GM19395 (cell line): Measurements from ENCODE around the gene SPOUT1.
A peak's percentile ranks its signal among the peaks of the same experiment; 100 is the strongest.
"Not testable (repeated sequence)": the region's sequence is repeated elsewhere in the genome, so short reads cannot be mapped to it uniquely, and the experiment has no call there.

Experiments
- ATAC-seq: cut with Tn5 transposase; IDR thresholded peaks from one replicate; pipeline ENCODE4 v1.9.1; 2021; ENCODE audit warnings: mild to moderate bottlenecking, moderate library complexity; ENCODE audit not compliant: unreplicated experiment

Gene SPOUT1, protein sequence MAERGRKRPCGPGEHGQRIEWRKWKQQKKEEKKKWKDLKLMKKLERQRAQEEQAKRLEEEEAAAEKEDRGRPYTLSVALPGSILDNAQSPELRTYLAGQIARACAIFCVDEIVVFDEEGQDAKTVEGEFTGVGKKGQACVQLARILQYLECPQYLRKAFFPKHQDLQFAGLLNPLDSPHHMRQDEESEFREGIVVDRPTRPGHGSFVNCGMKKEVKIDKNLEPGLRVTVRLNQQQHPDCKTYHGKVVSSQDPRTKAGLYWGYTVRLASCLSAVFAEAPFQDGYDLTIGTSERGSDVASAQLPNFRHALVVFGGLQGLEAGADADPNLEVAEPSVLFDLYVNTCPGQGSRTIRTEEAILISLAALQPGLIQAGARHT

DNA sequence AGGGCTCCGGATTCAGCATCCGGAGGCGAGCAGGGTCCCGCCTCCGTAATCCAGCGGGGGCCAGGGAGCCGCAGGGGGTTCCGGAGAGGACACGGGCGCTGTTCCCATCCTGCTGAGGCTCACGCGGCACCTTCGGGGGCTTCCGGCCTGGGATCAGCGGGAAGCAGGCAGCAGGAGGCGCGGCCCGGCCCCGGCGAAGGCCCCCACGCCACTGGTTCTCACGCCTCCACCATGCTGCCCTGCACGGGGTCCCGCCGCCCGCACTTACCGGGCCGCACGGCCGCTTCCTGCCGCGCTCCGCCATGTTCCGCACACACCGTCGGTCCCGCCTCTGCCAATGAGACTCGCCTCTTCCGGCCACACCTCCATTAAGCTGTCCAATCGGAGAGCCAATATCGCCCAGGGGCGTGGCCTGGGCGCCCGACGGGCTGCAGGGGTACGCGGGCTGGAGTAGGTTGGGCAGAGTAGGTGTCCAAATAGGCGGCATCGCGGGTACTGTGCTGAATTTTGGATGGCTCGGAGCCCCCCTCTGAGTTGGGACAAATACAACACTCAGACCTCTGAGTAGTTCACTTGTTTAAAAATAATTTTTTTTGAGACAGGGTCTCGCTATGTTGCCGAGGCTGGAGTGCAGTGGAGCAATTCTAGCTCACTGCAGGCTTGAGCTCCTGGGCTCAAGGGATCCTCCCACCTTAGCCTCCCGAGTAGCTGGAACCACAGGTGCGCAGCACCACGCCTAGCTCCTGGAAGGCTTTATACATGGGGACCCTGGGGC is at the start of gene SPOUT1:
TSS of gene SPOUT1 (minus strand) at position 318 of the 775 bp plus-strand sequence. CDS start at position 304, 14 bp downstream.
- ATAC-seq = peak; percentile 98

DNA sequence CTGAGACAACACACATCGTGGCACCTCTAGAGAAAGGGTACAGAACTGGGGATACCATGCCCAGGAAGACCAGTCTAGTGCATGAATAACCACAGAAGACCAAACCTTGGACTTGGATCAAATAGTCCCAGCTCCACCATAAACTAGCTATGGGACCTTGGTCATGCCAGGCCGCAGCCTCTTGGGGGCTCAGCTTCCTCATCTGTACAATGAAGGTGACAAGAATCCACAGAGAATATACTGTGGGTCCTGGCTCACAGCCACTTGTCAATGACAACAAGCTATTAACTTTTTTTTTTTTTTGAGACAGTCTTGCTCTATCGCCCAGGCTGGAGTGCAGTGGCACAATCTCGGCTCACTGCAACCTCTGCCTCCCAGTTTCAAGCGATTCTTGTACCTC is 48.3 kb upstream of the SPOUT1 start:
- no peak for ATAC-seq

DNA sequence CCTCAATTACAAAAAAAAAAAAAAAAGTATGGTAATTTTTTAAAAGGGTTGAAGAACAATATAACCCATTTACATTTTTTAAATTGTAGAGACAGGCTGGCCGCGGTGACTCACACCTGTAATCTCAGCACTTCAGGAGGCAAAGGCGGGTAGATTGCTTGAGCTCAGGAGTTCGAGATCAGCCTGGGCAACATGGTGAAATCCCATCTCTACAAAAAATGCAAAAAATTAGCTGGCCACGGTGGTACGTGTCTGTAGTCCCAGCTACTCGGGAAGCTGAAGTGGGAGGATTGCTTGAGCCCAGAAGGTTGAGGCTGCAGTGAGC is 41.3 kb upstream of the SPOUT1 start:
- not testable (repeated sequence) for ATAC-seq

DNA sequence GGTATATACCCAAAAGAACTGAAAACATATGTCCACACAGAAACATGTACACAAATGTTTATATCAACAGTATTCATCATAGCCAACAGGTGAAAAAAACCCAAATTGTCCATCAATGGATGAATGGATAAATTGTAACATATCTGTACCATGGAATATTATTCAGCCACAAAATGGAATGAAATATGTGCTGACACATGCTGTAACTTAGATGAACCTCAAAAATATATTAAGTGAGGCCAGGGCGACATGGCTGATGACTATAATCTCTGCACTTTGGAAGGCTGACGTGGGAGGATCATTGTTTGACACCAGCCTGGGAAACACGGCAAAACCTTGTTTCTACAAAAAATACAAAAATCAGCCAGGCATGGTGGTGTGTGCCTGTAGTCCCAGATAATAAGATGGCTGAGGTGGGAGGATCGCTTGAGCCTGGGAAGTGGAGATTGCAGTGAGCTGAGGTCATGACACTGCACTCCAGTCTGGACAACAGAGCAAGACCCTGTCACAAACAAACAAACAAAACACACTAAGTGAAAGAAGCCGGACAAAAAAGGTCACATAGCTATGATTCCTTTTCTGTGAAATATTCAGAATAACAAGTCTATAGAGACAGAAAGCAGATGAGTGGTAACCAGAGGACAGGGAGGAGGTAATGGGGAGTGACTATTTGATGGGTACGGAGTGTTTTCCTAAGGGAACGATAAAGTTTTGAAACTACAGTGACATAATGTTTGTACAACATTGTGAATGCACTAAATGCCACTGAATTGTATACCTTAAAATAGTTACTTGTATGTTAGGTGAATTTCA is 40.7 kb upstream of the SPOUT1 start:
- ATAC-seq = no peak

DNA sequence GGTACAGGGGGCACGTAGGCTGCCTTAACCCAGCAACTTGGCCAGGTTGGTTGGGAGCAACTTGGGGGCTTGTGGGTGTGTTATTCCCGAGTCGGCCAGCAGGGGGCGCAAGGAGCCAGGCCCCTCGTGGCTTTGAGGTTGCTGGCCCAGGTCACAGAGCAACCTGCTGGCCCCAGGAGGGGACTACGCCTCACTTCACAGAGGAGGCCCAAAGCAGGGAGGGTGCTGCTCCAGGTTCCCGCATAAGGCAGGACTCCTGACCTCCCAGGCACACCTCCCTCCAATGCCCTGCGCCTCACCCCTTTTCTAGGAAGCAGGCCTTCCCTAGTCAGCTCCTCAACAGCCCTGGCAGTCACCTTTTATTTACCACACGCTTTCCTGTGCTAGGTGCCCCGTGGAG is 34.1 kb upstream of the SPOUT1 start:
- peak; percentile 70 for ATAC-seq

DNA sequence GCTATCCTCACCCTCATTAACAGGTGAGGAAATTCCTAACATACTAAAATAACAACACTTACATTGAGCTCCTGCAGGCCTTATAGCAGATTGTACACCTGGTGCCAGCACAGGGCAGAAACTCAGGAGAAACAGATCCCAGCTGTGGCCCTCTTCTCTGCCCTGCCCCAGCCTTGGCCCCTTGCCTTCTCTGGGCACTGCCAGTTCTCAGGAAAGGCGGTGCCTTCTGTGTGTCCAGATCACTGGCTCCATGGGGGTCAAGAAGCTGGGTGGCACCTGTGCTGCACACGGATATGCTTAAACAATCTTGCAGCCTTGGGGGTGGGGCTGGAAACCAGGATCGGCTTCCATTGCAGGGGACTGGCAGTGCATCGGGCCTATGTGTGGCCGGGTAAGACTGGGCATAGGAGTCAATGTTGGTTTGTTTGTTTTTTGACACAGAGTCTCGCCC is 32.8 kb upstream of the SPOUT1 start:
- ATAC-seq = no peak

DNA sequence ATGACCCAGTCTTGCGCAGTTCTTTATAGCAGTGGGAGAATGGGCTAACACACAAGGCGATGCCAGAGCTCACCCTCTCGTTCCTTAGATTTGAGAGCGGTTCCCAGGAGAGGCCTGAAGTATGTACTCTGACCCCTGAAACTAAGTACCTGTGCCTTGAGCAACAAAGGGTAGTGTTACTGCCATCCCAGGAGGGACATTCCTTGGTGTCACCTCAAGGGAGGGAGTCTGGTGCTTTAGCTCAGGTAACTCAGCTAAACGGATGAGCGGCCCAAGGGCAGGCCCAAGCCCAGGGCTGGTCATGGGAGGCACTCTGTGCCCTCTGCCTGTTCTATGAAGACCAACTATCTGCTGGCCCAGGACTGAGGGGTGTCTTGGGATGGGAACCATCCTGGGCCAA is 31.9 kb upstream of the SPOUT1 start:
- no peak for ATAC-seq

DNA sequence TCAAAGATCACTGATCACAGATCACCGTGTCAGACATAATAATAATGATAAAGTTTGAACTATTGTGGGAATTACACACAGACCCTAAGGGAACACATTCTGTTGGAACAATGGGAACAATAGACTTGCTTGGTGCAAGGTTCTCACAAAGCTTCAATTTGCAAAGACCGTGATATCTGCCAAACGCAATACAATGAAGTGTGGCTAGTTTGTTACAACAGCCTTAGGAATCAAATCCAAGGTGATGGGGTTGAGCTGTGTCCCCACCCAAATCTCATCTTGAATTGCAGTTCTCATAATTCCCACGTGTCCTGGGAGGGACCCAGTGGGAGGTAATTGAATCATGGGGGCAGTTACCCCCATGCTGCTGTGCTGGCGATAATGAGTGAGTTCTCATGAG is 31.3 kb upstream of the SPOUT1 start:
- ATAC-seq = no peak

DNA sequence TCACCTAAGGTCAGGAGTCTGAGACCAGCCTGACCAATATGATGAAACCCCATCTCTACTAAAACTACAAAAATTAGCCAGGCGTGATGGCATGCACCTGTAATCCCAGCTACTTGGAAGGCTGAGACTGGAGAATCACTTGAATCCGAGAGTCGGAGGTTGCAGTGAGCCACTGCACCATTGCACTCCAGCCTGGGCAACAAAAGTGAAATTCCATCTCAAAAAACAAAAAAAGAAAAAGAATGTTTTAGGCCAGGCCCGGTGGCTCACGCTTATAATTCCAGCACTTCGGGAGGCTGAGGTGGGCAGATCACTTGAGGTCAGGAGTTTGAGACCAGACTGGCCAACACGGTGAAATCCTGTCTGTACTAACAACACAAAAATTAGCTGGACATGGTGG is 28.9 kb upstream of the SPOUT1 start:
- not testable (repeated sequence) for ATAC-seq

DNA sequence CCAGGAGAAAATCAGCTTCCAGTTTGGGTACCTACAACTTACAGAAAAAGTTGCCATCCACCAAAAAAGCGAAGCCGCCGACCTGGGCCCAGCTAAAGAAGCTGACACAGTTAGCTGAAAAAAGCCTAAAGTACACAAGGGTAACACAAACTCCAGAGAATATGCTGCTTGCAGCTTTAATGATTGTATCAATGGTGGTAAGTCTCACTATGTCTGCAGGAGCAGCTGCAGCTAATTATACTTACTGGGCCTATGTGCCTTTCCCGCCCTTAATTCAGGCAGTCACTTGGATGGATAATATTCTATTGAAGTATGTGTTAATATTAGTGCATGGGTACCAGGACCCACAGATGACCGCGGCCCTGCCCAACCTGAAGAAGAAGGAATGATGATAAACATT is 24.9 kb upstream of the SPOUT1 start:
- not testable (repeated sequence) for ATAC-seq

DNA sequence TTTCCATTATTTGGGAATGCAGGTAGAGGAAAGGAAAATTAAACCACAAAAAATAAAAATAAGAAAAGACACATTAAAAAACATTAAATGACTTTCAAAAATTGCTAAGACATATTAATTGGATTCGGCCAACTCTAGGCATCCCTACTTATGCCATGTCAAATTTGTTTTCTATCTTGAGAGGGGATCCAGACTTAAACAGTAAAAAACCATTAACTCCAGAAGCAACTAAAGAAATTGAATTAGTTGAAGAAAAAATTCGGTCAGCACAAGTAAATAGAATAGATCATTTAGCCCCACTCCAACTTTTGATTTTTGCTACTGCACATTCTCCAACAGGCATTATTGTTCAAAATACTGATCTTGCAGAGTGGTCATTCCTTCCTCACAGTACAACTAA is 23.1 kb upstream of the SPOUT1 start:
- not testable (repeated sequence) for ATAC-seq

DNA sequence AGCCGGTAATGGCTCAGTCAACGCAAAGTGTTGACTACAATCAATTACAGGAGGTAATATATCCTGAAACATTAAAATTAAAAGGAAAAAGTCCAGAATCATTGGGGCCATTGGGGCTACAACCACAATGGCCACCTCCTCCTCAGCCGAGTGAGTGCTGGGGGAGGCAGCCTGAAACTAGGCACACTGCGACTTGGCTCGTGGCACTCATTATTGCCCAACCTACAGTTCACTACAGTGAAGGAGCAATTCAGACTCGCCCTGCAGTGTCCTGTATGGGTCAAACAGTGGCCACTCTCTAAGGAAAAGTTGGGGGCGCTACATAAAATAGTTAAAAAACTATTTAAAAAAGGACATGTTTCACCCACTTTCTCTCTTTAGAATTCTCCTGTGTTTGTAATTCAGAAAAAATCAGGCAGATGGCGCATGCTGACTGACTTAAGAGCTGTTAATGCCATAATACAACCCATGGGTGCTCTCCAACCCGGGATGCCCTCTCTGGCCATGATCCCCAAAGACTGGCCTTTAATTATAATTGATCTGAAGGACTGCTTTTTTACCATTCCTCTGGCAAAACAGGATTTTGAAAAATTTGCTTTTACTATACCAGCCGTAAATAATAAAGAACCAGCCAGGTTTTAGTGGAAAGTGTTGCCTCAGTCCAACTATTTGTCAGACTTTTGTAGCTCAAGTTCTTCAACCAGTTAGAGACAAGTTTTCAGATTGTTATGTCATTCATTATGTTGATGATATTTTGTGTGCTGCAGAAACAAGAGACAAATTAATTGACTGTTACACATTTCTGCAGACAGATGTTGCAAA is 22.4 kb upstream of the SPOUT1 start:
- not testable (repeated sequence) for ATAC-seq

DNA sequence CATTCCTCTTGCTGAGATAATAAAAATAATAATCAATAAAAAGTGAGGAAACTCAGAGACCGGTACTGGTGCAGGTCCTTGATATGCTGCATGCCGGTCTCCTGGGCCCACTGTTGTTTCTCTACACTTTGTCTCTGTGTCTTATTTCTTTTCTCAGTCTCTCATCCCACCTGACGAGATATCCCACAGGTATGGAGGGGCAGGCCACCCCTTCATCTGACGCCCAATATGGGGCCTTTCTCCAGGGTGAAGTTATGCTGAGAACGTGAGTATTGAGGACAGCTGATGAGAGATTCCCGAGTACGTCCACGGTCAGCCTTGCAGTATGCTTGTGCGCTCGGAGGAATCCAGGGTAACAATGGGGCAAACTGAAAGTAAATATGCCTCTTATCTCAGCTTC is 21.4 kb upstream of the SPOUT1 start:
- not testable (repeated sequence) for ATAC-seq

DNA sequence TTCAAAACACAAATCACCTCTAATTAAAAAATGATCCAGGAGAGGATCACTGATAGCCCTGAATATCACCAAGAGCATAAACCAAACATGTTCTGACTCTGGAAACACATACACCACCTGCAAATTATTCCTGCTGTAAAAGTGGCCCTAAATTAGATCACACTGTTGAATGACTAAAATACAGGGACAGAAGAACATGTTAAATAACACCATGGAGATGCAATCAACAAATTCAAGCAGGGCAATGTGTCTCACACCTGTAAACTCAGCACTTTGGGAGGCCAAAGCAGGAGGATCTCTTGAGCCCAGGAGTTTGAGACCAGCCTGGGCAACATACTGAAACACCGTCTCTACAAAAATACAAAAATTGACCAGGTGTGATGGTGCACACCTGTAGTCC is 18.2 kb upstream of the SPOUT1 start:
- no peak for ATAC-seq

DNA sequence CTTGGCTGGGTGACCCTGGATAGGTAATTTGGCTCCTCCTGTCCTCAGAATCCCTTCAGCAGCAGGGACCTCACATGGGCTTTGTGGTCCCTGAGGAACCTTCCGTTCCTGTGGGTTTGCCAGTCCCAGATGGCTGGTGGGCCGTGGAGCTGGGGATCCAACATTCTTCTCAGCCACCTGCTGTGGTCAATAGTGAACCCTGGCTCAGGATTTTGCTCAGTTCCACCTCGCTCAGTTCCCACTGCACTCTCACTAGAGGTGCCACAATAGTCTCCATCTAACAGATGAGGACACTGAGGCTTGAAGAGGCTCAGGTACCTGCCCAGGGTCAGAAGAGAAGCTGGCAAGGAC is 17.1 kb upstream of the SPOUT1 start:
- no peak for ATAC-seq

DNA sequence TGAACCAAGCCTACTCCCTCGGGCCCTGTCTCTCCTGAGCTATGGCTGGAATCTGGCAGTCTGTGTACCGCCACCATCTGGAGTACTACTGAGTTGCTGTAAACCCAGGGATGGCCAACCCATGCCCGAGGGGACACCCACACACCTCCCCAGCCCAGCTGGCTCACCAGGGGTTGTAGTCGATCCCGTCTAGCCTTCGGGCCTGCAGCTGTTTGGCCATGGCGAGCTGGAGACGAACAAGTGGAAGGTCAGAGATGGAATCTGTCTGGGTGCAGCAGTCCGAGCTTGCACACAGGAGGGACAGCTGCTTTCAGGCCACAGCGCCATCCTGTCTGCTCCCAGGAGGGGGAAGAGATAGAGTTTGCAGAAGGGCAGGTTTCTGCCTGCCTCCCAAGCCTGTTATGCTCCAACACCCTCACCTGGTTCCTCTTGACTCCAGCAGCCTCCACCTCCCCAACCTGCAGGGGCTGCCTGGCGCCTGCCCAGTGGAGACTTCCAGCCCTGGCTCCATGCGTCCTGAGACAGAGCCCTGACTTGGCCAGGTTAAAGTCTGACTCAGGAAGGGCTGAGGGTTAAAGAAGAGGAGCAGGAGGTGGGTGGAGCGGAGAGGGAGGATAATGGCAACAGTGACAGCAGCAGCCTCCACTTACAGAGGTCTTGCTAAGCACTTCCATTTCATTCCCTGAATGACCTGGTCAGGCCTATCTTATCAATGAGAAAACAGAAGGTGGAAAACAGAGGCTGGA is 15.8 kb upstream of the SPOUT1 start:
- no peak for ATAC-seq

DNA sequence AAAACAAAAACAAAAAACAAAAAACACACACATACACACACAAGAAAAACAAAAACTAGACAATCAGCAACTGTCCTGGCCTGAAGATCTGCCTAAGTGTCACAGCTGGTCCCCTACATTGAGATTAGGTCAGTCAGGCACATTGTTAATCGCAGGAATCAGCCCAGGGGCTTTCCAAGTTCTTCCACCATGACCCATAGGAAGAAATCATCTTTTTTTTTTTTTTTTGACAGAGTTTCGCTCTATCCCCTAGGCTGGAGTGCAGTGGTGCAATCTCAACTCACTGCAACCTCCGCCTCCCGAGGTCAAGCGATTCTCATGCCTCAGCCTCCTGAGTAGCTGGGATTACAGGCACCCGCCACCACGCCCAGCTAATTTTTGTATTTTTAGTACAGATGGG is 13.6 kb upstream of the SPOUT1 start:
- not testable (repeated sequence) for ATAC-seq

DNA sequence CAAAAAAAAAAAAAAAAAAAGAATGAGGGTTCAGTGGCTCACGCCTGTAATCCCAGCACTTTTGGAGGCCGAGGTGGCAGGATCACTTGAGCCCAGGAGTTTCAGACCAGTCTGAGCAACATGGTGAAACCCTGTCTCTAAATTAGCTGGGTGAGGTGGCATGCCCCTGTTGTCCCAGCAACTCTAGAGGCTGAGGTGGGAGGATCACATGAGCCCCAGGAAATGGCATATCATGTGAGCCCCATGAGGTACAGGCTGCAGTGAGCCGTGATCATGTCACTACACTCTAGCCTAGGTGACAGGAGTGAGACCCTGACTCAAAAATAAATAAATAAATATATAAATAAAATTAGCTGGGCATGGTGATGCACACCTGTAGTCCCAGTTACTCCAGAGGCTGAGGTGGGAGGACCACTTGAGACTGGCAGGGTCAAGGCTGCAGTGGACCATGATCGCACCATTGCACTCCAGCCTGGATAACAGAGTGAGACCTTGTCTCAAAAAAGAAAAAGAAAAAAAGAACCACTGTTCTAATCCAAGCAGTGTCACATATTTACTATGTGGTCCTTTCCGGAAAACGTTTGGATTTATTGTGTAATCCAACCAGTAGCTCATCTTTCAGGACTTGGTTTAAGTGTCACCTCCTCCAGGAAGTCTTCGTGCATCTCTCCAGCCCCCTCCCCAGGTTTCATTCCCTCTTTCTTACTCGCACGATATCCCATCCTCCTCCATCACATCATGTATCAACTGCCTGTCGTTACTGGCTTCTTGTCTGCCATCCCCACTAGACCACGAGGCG is 12.3 kb upstream of the SPOUT1 start:
- no peak for ATAC-seq

DNA sequence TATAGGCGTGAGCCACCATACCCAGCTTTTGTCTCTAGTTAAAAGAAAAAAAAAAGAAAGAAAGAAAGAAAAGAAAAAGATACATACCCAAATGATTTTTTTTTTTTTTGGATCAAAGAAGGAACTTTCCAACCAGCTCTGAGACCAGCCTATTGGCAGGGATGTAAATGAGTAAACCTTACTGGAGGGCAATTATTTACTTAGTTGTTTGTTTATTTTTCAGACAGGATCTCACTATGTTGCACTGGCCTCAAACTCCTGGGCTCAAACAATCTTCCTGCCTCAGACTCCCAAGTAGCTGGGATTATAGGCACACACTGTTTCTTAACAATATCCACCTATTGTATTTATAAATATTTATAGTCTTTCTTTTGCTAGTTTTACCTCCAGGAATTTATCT is 10.9 kb upstream of the SPOUT1 start:
- ATAC-seq = no peak
